DOHH2 (cell line): ENCODE measurements around the gene TMEM181.

Source experiments
- H3F3A ChIP-seq: fragments of 200-600 bp; sonication (generic), shearing (Covaris generic); 2 replicates; pipeline ENCODE4 v1.6.0; 2016; ENCODE audit warnings: antibody characterized with exemption, mild to moderate bottlenecking; ENCODE audit not compliant: control insufficient read depth, insufficient read depth
- H3K27ac ChIP-seq: fragments of 200-600 bp; sonication (generic); 2 replicates; pipeline ENCODE4 v1.5.1; 2014; ENCODE audit warnings: low read depth, mild to moderate bottlenecking, low read length, moderate library complexity
- H3K27me3 ChIP-seq: fragments of 200-600 bp; sonication (generic); 2 replicates; pipeline ENCODE4 v1.6.1; 2014; ENCODE audit warnings: mild to moderate bottlenecking, low read length, mixed read lengths; ENCODE audit not compliant: control insufficient read depth
- H3K36me3 ChIP-seq: fragments of 200-600 bp; sonication (generic); 2 replicates; pipeline ENCODE4 v1.6.1; 2014; ENCODE audit warnings: mild to moderate bottlenecking, low read length, moderate library complexity, mixed read lengths; ENCODE audit not compliant: control insufficient read depth
- H3K4me1 ChIP-seq: fragments of 200-600 bp; sonication (generic); 2 replicates; pipeline ENCODE4 v1.6.1; 2014; ENCODE audit warnings: mild to moderate bottlenecking, low read length, mixed read lengths; ENCODE audit not compliant: control insufficient read depth
- H3K4me2 ChIP-seq: fragments of 200-600 bp; sonication (generic); 2 replicates; pipeline ENCODE4 v1.6.0; 2014; ENCODE audit warnings: mild to moderate bottlenecking, low read length, moderate library complexity
- H3K4me3 ChIP-seq: fragments of 200-600 bp; sonication (generic); 2 replicates; pipeline ENCODE4 v1.5.1; 2014; ENCODE audit warnings: mild to moderate bottlenecking, low read length, mixed read lengths
- H3K79me2 ChIP-seq: fragments of 200-600 bp; sonication (generic); 2 replicates; pipeline ENCODE4 v1.6.1; 2014; ENCODE audit warnings: mild to moderate bottlenecking, low read length, mixed read lengths; ENCODE audit not compliant: control insufficient read depth
- H3K9me2 ChIP-seq: fragments of 200-600 bp; sonication (generic); replicated peaks from 2 replicates; pipeline ENCODE4 v1.6.1; 2014; ENCODE audit warnings: mild to moderate bottlenecking, low read length, mixed read lengths; ENCODE audit not compliant: control insufficient read depth
- H3K9me3 ChIP-seq: fragments of 200-600 bp; sonication (generic); 2 replicates; pipeline ENCODE4 v1.6.1; 2014; ENCODE audit warnings: antibody characterized with exemption, low read length, mixed read lengths; ENCODE audit not compliant: control insufficient read depth, insufficient read depth
- H4K20me1 ChIP-seq: fragments of 200-600 bp; sonication (generic); 2 replicates; pipeline ENCODE4 v1.6.0; 2014; ENCODE audit warnings: low read depth, mild to moderate bottlenecking, antibody characterized with exemption, low read length, moderate library complexity; ENCODE audit not compliant: control insufficient read depth, insufficient read depth
- EZH2phosphoT487 ChIP-seq: fragments of 200-600 bp; sonication (generic); IDR thresholded peaks from 2 replicates; pipeline ENCODE4 v1.6.1; 2017; ENCODE audit warnings: borderline replicate concordance, mild to moderate bottlenecking, antibody characterized with exemption, low read length, moderate library complexity, mixed read lengths
- TF ChIP-seq, protein P1 (sequence below): fragments of 200-600 bp; sonication (generic); IDR thresholded peaks from one replicate; pipeline ENCODE4 v1.5.1; 2014; ENCODE audit warnings: antibody characterized with exemption, mild to moderate bottlenecking, low read depth, low read length; ENCODE audit not compliant: poor library complexity, severe bottlenecking

TMEM181 gene

GRCh38 chr6:158575550-158575949, 15.7 kb downstream of the TMEM181 start:
- Histone ChIP-seq H3K9me2 (no peaks in the 10 kb centered on the region), H3K9me3 (no peaks in the 10 kb centered on the region), H3K27me3 (no peaks in the 10 kb centered on the region), H3F3A (no peaks in the 10 kb centered on the region; the same call in 1 of the 2 replicates), H3K27ac (no peak overlapping the region), H3K4me2 (no peak overlapping the region), H3K4me1 (no peaks in the 10 kb centered on the region), H4K20me1 (no peaks in the 10 kb centered on the region), H3K79me2 (peaks cover 7% of the 10 kb centered on the region; the same call in 1 of the 2 replicates), H3K36me3 (peaks cover 11% of the 10 kb centered on the region; the same call in 1 of the 2 replicates), H3K4me3 (no peak overlapping the region)
- TF ChIP-seq, protein P1, sequence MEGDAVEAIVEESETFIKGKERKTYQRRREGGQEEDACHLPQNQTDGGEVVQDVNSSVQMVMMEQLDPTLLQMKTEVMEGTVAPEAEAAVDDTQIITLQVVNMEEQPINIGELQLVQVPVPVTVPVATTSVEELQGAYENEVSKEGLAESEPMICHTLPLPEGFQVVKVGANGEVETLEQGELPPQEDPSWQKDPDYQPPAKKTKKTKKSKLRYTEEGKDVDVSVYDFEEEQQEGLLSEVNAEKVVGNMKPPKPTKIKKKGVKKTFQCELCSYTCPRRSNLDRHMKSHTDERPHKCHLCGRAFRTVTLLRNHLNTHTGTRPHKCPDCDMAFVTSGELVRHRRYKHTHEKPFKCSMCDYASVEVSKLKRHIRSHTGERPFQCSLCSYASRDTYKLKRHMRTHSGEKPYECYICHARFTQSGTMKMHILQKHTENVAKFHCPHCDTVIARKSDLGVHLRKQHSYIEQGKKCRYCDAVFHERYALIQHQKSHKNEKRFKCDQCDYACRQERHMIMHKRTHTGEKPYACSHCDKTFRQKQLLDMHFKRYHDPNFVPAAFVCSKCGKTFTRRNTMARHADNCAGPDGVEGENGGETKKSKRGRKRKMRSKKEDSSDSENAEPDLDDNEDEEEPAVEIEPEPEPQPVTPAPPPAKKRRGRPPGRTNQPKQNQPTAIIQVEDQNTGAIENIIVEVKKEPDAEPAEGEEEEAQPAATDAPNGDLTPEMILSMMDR, result no peak
- no peak for TF ChIP-seq EZH2phosphoT487

DNA sequence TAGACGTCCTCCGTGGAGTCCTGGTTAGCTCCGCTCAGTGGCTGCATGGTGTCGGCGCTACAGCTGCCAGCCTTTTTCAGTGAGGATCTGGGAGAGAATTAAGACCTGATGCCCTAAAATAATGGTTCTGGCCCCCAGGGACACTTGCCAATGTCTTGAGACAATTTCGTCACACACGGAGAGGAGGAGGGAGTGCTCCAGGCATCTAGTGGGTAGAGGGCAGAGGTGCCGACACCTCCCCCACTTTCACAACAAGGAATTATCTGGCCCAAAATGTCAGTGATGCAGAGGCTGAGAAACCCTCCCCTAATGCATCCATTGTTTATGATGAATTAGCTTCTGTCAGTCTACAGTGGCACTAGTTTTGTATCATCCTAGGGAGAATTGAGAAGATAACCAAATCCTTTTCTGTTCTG, 24.4 kb downstream of the TMEM181 start:
- Histone ChIP-seq H3K27me3 (no peaks in the 10 kb centered on the region), H3K9me2 (no peaks in the 10 kb centered on the region), H3K4me1 (no peaks in the 10 kb centered on the region), H3F3A (0 out of 2 replicates have a peak, but pooled peaks cover 2% of the 10 kb centered on the region), H3K4me2 (no peak overlapping the region), H4K20me1 (no peaks in the 10 kb centered on the region), H3K27ac (no peak overlapping the region), H3K9me3 (no peaks in the 10 kb centered on the region), H3K79me2 (no peaks in the 10 kb centered on the region), H3K36me3 (peaks cover 22% of the 10 kb centered on the region), H3K4me3 (no peak overlapping the region)
- no peak for TF ChIP-seq EZH2phosphoT487
- TF ChIP-seq, protein P1, result no peak

DNA sequence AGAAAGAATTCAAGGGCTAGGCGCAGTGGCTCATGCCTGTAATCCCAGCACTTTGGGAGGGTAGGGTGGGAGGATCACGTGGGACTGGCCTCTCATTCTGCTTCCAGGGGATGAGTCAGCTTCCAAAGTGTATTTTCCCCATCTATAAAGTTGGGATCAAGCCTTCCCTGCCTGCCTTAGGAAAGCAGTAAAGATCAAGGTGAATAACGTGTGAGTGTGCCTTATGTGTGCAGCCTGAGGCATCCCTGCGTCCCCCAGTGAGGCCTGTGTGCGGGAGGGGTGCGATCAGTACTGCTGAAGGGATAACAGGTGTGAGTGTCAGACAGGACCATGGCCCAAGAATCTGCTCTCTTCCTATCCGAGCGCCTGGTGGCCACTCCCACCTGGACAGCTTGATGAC, 26.8 kb downstream of the TMEM181 start:
- Histone ChIP-seq H3K4me2 (no peak overlapping the region), H3K27me3 (no peaks in the 10 kb centered on the region), H3K79me2 (no peaks in the 10 kb centered on the region), H3K4me3 (no peak overlapping the region), H3F3A (0 out of 2 replicates have a peak, but pooled peaks cover 2% of the 10 kb centered on the region), H3K27ac (no peak overlapping the region), H4K20me1 (no peaks in the 10 kb centered on the region), H3K9me3 (no peaks in the 10 kb centered on the region), H3K36me3 (peaks cover 42% of the 10 kb centered on the region), H3K9me2 (no peaks in the 10 kb centered on the region), H3K4me1 (no peaks in the 10 kb centered on the region)
- TF ChIP-seq, protein P1, result no peak
- no peak for TF ChIP-seq EZH2phosphoT487

GRCh38 chr6:158589366-158589765, 29.5 kb downstream of the TMEM181 start:
- Histone ChIP-seq H3K9me3 (no peaks in the 10 kb centered on the region), H4K20me1 (no peaks in the 10 kb centered on the region), H3K79me2 (no peaks in the 10 kb centered on the region), H3K4me2 (no peak overlapping the region), H3F3A (0 out of 2 replicates have a peak, but pooled peaks cover 2% of the 10 kb centered on the region), H3K27ac (no peak overlapping the region), H3K36me3 (peaks cover 59% of the 10 kb centered on the region), H3K4me3 (no peak overlapping the region), H3K27me3 (no peaks in the 10 kb centered on the region), H3K4me1 (no peaks in the 10 kb centered on the region), H3K9me2 (no peaks in the 10 kb centered on the region)
- TF ChIP-seq, protein P1, result no peak
- TF ChIP-seq EZH2phosphoT487, result no peak
